Activated naive CD8-positive, alpha-beta T cell treated with anti-CD3 and anti-CD28 coated beads, Interleukin-2, amount 50 U/mL, for 16 hours (primary cell): ENCODE measurements around the gene LSM2.

Experiments
- DNase-seq: peaks from one replicate; pipeline ENCODE4 v3.0.0-alpha.2; 2020; ENCODE audit warnings: low read depth, low spot score

LSM2 gene

DNA sequence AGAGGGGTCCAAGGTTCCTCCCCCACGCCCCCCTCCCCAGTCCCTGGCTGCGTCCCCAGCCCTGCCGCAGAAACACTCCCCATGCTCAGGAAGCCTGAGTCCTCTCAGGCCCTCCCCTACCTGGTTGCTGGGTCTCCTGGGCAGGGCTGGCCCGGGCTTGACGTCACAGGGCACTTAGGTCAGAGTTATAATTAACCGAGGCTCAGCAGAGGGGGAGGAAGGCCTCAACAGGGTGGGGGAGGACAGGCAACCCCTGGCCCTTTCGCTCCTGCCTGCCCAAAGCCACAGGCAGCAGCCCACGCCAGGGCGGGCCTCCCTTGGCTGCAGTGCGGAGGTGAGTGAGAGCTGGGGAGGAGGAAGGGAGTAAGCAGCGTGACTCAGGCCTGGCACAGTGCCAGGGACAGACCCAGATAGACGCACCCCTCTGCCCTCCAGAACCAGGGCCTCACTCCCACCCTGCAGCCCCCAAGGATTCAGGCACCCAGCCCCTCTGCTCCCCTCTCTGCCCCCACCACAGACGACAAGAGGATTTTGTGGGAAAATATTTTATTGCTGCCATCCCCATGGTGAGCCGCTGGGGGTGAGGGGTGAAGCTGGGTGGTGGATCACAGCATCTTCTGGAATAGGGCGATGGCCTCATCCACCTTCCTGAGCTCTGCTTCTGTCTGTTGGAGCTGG lies 29.6 kb downstream of the LSM2 start, which contains the start of gene VWA7:
TSS of gene VWA7 (minus strand) at position 340 of the 678 bp plus-strand sequence. CDS start 549 bp downstream, outside the sequence.
- peak; percentile 21 for DNase-seq

DNA sequence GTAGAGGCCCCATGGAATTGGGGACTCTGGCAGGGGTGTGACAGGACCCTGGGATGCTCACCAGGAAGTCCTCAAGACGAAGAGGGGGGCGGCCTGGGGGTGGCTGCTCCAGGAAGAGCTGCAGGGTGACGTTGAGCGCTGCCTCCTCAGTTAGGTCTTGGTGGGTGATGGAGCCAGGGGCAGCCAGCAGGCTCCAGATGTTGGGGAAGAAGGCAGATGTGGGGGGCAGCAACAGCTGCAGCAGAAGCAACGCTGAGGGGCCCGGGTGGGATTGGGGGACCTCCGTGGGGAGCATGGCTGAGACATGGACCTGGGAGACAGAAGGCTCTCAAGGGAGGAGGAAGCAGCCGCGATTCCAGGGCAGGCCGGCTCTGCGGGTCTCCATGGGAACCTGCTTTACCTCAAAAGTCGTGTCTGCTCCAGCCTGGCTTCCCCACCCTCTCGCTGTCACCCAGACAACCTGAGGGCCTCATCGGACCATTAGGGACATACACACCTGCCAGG lies 30.2 kb downstream of the LSM2 start:
- DNase-seq, result no peak

DNA sequence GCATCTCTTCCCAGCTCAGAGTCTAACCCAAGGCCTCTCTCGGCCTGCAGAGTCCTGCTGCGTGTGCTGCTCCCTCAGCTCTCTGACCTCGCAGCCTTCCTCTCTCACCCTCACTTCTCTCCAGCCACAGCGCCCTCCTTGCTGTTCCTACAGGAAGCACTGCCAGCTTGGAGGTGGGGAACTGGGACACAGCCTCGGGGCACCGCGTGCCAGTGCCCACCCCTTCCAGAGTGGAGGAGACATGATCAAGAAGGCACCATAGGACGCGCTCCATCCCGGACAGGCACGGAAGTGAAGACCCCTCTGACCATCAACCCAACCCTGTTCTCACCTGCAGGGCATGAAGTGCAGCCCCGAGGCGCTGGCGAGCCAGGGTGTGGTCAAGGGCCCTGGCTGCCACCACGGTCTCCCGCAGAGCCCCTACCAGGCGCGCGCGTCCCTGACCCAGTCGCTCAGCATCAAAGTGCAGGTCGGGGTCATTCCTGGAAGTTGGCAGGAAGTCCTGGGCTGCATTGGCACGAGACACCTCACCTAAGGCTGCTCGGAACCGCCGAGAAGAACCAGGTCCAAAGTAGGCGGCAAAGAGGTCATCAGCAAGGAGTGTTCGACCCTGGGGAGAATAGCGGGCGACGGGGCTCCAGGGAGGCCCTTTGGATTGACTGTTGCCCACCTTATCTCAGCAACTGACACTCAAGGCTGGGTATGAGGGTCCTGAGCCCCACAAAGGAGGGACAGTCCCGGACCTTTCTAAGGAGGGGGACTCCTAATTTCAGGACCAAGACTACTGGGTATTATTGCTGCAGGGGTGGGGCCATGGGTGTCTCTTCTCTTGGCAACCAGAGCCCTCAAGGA lies 30.9 kb downstream of the LSM2 start:
- DNase-seq, result no peak

DNA sequence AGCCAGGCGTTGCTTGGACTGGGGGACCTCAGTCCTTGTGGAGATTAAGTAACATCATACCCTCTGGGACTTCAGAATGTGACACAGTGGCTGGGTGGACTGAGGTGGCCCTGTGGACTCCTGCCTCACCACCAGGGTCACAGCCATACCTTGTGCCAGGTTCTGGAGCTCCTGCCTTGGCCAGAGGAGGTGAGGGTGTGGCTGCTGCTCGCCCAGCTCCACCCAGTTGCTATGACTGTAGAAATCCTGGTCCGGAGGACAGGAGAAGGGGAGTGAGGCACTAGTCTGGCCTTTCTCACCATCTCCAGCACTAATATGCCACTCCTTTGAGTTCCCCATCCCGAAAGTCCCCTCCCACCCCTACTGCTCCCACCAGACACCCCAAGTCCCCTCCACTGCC lies 31.6 kb downstream of the LSM2 start:
- DNase-seq, result no peak

DNA sequence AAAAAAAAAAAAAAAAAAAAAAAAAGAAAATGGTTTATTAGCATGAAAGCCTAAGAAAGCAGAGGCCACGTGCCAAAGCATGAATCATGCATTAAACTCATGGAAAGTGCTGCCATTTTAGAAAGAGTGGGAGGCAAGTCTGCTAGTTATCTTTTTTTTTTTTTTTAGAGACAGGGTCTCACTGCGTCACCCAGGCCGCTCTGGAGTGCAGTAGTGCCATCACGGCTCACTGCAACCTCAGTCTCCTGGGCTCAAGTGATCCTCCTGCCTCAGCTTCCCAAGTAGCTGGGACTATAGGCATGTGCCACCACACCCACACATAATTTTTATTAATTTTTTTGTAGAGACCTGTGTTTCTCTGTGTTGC lies 34.8 kb downstream of the LSM2 start:
- DNase-seq, result no peak

DNA sequence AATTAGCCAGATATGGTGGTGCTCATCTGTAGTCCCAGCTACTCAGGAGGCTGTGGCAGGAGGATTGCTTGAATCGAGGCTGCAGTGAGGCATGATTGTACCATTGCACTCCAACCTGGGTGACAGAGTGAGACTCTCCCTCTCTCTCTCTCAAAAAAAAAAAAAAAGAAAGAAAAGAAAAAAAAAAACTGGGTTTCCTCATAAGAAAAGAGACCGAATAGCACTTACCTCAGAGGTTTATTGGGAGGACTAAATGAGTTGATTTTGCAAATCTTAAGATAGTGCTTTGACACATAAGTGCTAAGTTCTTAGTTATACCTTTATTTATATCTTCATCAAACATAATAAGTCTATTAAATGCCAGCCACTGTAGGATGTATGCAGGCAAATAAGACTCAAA lies 35.9 kb downstream of the LSM2 start:
- DNase-seq, result no peak

DNA sequence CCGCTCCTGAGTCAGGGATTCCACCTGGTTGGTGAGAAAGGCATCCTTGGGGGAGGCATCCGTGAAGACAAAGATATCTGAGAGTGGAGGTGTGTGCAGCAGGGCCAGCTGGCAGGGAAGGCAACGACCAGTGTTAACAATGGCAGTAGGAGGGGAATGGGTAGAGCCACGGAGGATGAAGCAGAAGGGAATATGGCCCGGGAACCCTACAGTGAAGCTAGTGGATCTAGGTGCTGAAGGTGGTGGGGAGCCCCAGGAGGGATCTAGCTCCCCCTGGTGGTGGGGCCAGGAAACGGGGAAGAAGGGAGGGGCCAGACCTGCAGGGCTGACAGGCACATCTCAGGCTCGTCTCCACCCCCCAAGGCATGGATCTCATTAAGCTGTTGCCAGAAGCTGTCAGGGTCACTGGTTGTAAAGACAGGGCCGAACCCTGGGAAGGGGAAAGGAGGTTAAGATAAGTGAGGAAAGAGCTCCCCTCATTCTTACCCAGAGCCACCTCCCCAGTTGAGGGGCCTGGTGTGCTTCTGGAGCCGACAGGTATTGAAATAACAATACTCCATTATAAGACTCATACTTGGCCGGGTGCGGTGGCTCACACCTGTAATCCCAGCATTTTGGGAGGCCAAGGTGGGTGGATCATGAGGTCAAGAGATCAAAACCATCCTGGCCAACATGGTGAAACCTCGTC lies 36.9 kb downstream of the LSM2 start:
- peak; percentile 52 for DNase-seq

DNA sequence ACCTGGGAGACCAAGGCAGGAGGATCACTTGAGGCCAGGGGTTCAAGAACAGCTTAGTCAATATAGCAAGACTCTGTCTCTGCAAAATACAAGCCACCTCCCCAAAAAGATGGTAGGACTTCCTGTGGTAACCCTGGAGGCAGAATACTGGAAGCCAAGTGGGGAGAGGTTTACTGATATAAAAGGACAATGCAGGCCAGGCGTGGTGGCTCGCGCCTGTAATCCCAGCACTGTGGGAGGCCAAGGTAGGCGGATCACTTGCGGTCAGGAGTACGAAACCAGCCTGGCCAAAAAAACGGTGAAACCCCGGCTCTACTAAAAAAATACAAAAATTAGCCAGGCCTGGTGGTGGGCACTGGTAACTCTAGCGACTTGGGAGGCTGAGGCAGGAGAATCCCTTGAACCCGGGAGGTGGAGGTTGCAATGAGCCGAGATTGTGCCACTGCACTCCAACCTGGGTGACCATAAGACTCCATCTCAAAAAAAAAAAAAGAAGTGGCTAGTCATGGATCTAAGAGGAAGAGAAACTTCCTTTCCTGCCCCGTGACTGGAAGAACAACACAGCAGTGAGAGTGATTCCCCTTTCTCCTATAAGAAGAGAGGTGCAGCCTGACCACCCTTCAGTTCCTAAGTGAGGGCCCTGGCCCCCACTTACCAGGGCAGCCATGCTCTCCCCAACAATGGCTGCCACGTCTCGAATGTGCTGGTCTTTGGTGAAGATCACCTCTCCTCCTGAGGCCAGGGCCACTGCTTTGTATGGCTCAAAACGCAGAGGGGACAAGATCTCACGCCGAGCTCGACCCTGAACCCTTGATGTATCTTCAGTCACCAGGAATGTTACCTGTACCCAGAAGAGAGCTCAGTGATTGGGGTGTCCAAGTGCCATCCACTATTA lies 38.2 kb downstream of the LSM2 start:
- no peak for DNase-seq

DNA sequence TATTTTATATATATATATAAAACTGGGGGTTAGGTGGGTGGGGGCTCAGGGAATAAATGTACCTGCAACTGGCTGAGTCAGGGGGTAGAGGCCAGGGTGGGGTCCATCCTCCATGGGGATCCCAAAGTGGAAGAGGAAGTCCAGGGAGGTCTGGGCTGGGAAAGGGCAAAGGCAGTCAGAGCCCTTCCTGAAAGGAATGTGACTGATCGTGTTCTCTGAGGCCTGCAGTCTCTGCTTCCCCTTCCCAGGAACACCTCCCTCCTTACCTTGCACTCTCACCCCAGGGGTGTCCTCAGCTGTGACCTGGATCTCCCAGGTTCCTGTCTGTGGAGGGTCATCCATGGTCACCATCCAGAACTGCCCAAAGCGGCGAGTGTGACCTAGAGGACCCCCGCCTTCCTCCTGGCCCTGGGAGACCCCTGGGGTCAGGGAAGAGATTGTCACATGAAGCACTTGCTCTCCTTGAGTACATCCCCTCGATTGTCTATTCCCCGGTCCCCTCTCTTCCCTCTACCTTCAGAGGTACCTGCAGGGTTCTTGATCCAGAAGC lies 39.6 kb downstream of the LSM2 start:
- DNase-seq, result no peak

DNA sequence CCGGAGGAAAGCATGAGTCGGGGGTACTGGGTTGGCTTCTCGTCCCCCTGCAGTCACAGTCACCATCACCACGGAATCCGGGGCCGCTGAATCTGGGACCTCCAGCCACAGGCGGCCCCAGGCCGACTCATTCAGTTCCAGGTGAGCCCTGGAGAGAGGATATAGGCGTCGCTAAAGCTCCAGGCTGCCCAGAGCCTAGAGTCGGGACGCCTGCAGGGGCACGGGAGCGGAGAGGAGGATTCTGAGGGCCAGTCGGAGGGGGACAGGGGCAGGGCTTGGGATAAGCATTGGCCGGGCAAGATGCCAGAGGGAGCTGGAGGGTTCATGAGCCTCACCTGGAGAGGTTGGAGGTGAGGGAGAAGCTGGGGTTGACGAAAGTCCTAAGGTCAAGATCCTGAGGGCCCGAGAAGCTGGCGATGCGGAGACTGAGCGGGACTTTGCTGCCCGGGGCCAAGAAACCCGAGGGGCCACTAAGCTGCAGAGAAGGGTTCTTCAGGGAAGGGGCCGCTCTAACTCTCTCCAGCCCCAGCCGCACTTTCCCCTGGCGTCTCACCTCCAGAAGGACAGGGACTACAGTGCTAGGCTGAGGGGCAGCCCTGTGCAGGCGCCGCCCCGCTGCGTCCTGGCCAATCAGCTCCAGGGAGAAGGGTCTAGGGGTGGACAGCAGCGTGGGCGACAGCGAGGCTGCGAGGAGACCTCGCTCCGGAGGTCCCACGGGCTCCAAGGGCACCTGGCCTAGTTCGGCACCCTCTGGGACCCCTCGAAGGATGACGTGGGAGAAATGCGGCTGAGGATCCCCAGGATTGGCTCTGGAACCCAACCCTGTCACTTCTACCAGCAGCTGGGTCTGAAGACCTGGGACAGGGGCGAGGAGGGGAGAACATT lies 40.6 kb downstream of the LSM2 start:
- DNase-seq, result no peak

DNA sequence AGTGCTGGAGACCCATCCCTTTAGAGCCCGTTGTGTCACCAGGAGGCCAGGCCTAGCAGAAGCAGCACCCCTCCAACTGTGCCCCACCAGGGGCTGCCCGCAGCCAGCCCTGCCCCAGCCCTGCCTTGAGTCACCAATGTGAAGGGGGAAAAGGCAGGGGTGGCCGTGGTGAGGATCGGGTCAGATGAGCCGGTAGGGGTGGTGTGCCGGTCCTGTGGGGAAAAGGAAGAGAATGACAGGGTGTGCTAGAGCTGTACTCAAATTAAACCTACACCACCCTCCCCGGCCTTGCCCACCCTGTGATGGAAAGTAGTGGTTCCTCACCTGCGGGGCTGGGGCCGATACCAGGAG lies 41.2 kb downstream of the LSM2 start:
- no peak for DNase-seq

DNA sequence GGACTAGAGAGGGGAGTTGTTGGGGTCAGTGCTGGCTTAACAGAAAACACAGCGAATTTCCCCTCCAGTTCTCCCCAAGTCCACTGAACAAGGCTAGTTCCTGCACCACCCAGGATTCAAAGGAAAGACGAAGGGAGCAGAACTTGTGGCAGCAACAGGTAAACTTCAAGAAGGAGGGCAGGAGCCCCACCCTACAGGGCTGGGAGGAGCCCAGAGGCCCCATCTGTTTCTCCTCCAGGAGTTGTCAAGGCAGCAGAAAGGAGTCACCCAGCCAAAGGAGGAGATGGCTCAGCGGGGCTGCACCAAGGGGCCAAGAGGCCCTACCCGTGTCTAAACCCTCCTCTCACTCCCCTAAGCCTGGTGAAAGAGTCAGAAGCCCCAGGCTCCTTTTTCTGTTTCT lies 42.6 kb downstream of the LSM2 start:
- DNase-seq, result no peak

DNA sequence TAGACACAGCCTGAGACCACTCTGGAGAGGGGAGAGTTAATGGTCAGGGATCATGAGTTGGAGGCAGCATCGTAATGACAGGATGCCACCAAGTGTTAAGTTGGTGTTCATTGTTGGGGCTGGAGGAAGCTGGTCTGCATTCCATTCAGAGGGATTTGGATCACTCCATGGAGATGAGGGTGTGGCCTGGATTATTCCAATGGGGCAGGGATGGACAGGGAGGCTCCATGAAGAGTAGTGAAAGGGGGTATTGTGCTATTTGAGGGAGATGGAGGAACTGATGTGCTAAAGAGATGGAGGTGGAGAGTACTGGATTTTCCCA lies 43.2 kb downstream of the LSM2 start:
- no peak for DNase-seq

DNA sequence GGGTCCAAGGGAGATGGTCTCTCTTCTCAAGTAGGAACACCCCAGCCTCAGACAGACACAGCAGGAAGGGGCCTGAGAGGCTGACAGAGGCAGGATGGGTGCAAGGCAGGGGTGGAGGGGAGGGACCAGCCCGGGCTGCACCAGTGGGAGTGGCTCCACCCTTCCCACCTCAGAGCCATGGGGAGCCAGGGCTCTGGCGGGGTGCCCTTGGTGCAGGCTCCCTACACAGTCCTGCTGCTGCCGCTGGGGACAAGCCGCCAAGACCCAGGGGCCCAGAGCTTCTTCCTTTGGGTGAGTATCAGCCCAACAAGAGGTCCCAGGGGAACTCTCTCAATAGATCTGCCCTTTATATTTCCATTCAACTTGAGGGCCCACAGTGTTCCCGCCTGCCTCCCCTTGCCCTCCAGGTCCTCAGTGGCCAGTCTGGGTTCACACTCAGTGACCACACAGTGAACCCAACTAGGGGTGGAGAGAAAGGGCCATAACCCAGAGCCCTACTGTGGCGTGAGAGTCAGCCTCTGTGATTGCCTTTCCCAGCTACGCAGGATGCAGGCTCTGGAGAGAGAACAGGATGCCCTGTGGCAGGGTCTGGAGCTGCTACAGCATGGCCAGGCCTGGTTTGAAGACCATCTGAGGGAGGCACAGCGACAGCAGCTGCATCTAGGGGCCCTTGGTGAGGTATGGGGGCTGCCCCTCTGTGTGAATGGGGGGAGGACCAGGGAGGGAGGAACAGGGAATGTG lies 43.7 kb downstream of the LSM2 start:
- DNase-seq, result no peak

DNA sequence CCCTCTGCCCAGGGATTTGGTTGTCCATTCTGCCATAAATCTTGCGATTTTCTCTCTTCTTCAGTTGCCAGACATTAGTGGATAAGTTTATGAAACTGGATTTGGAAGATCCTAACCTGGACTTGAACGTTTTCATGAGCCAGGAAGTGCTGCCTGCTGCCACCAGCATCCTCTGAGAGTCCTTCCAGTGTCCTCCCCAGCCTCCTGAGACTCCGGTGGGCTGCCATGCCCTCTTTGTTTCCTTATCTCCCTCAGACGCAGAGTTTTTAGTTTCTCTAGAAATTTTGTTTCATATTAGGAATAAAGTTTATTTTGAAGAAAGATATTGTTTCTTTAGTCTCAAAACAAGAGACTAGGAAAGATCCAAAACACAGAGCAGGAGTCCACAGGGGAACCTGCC lies 44.4 kb downstream of the LSM2 start, which contains the start of gene SAPCD1:
TSS of gene SAPCD1 (plus strand) at position 301 of the 400 bp plus-strand sequence. CDS start 399 bp downstream, outside the sequence.
- DNase-seq, result no peak

DNA sequence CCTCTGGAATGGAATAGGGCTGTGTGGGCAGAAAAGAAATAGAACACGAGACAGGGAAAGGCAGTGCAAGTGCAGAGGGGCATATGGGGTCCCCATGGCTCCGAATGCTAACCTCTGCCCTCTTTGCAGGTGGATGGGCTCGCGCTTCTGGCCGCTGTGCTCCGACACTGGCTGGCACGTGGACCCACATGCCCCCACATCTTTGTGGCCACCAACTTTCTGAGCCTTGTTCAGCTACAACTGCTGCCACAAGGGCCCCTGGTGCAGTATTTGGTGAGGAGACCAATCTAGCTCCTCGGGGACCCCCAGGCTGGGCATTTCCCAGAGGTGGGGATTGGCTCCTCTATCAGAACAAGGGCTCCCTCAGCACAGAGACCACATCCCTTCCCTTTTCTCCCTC lies 45.4 kb downstream of the LSM2 start:
- DNase-seq, result no peak

DNA sequence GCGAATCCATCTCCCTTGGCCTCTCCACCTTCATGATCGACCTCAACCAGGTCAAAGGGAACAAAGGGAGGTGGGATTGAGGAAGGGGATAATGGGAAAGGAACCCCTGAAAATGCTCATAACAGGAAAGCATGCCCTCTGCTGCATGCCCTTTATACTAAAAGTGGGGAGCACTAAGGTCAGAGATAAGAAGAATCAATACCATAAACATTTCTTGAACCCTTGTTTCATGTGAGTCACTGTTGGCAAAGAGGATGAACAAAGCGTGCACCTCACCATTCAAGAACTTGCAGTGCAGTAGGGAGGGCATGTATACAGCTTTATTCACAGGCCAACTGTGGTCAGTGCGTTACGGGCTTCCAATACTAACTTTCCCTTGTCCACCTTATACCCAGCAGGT lies 46.0 kb downstream of the LSM2 start:
- no peak for DNase-seq

DNA sequence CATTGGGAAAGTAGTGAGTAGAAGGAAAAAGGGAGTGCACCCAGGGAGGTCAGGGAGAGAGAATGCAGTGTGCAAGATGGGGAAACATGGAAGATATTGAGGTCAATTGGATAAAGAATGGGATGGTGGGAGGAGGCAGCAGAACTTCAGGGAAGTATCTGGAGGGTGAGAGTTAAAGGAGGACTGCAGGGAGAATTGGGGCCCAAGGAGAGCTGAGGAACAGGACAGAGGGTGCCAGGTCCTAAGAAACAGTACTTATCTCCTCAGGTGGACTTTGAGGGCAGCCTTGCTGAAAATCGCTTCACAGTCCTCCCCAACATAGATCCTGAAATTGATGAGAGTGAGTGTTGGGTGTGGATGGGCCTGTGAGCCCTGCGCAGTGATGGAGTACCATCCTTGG lies 48.5 kb downstream of the LSM2 start:
- DNase-seq, result no peak

DNA sequence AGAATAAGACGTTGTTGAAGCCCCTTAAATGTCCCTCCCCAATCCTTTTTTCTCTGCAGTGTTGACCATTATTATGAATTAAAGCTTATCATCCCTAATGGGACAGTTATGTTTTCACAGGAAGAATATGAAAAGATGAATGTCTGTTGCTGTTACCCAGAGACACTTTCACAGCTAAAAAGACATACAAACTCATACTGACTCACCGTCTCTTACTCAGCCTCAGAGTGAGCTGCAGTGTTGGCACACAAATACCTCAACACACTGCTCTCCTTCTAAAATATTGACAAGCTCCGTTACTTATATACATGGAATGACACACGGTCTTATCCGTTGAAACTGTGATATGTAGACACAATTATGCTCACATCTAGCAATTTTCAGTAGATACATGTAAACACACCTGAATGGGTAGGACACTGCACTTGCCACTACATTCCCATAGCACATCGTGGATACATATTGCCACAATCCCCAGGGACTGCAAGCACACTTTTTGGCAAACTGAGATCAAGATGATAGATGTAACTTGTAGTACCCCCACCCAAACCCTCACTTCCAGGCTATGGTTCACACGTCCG lies 53.9 kb downstream of the LSM2 start:
- DNase-seq, result no peak
